ENCODE measurements around the gene EIF4G2.

GRCh38 chr11:10761085-10761698 is 47.5 kb downstream of the EIF4G2 start:
- no peak for TF ChIP-seq CTCF (conservative IDR thresholded peaks at IDR 0.05; ENCODE audit: low read depth in 2 of 2)
- TF ChIP-seq EZH2phosphoT487 (IDR thresholded peaks at IDR 0.05; ENCODE audit: unreplicated experiment), result no peak
- TF ChIP-seq REST (IDR thresholded peaks at IDR 0.05; ENCODE audit: unreplicated experiment), result no peak
- TF ChIP-seq EZH2 (IDR thresholded peaks at IDR 0.05; ENCODE audit: low read depth, unreplicated experiment), result no peak
- TF ChIP-seq JUNB (IDR thresholded peaks at IDR 0.05; ENCODE audit: unreplicated experiment), result no peak
- TF ChIP-seq CREB1 (CRISPR knock-in tag; IDR thresholded peaks at IDR 0.05; ENCODE audit: low read depth), result no peak
- TF ChIP-seq ETS1 (IDR thresholded peaks at IDR 0.05), result no peak
- no peak for TF ChIP-seq POLR2AphosphoS5 (IDR thresholded peaks at IDR 0.05; ENCODE audit: low read depth)
- no peak for TF ChIP-seq STAT1 (IDR thresholded peaks at IDR 0.05; ENCODE audit: unreplicated experiment)
- no peak for TF ChIP-seq ZNF331 (CRISPR knock-in tag; IDR thresholded peaks at IDR 0.05; ENCODE audit: low read depth)
- no peak for TF ChIP-seq ZNF462 (CRISPR knock-in tag; IDR thresholded peaks at IDR 0.05)
- no peak for TF ChIP-seq ZNF114 (CRISPR knock-in tag; IDR thresholded peaks at IDR 0.05)
- no peak for TF ChIP-seq NANOG (IDR thresholded peaks at IDR 0.05; ENCODE audit: borderline replicate concordance)

All from GM23338 (cell line).